GM19328 (cell line): ENCODE results near the gene MISFA.
"Not testable (repeated sequence)": the region's sequence is repeated elsewhere in the genome, so short reads cannot be mapped to it uniquely, and the experiment has no call there.

ENCODE experiments used
- ATAC-seq: cut with Tn5 transposase; IDR thresholded peaks from one replicate; pipeline ENCODE4 v1.9.1; 2021; ENCODE audit warnings: mild to moderate bottlenecking, moderate library complexity; ENCODE audit not compliant: unreplicated experiment

Gene MISFA

GRCh38 chr11:18617688-18618341 lies 18.2 kb downstream of the MISFA start:
- ATAC-seq, result peak; percentile 55

- no peak for ATAC-seq
These were observed 18.9 kb downstream of the MISFA start for GRCh38 chr11:18618342-18619025.

- no peak for ATAC-seq
These were observed 24.1 kb downstream of the MISFA start for GRCh38 chr11:18623707-18624106.

GRCh38 chr11:18624161-18624560 lies 24.6 kb downstream of the MISFA start:
- ATAC-seq, result no peak

GRCh38 chr11:18632841-18633240 lies 33.3 kb downstream of the MISFA start:
- no peak for ATAC-seq

GRCh38 chr11:18633256-18634139 lies 33.9 kb downstream of the MISFA start:
- peak; percentile 50 for ATAC-seq

GRCh38 chr11:18634140-18635032 lies 34.8 kb downstream of the MISFA start, which contains the start of gene SPTY2D1:
TSS of gene SPTY2D1 (minus strand) at chr11:18634342. CDS start at chr11:18634257, 85 bp downstream.
- ATAC-seq, result peak; percentile 96

- ATAC-seq, result no peak
These were observed 42.1 kb downstream of the MISFA start for GRCh38 chr11:18641677-18642076.

- not testable (repeated sequence) for ATAC-seq
These were observed 43.4 kb downstream of the MISFA start for GRCh38 chr11:18643034-18643433.

- no peak for ATAC-seq
These were observed 50.8 kb downstream of the MISFA start for GRCh38 chr11:18650353-18650752.

GRCh38 chr11:18650859-18651557 lies 51.4 kb downstream of the MISFA start:
- ATAC-seq, result no peak
